Left ventricle myocardium inferior (tissue), 1 donor: Measurements from ENCODE around the gene CCDC136. TPM values are rescaled to one million over a fixed set of nuclear protein-coding genes. Genes with fewer than 3 reads are reported as not detected.
A peak's percentile ranks its signal among the peaks of the same experiment; 100 is the strongest.

Experiments
- DNase-seq: peaks from one replicate; pipeline ENCODE4 v3.0.0-alpha.2; 2020
- H3K27ac ChIP-seq: fragments of 200-600 bp; replicated peaks from 2 replicates; pipeline ENCODE4 v1.8.0; 2021
- H3K27me3 ChIP-seq: fragments of 200-600 bp; 2 replicates; pipeline ENCODE4 v1.8.0; 2021; ENCODE audit warnings: low read depth
- H3K36me3 ChIP-seq: fragments of 200-600 bp; 2 replicates; pipeline ENCODE4 v1.8.0; 2021
- H3K4me1 ChIP-seq: fragments of 200-600 bp; 2 replicates; pipeline ENCODE4 v1.8.0; 2021
- H3K4me3 ChIP-seq: fragments of 200-600 bp; 2 replicates; pipeline ENCODE4 v1.8.0; 2021; ENCODE audit warnings: mild to moderate bottlenecking, moderate library complexity
- H3K9me3 ChIP-seq: fragments of 200-600 bp; replicated peaks from 2 replicates; pipeline ENCODE4 v1.8.0; 2021
- intact Hi-C: fragments of 100-400 bp; cut with micrococcal nuclease; formaldehyde crosslinking; loops from one replicate; pipeline ENCODE4 v1.11.0; 2022
- total RNA-seq: library from RNA; stranded (reverse); fragmentation: NEBNext Ultra II Directional; extraction: Animal tissue kit (Norgen Biotek cat#: 25700); gene quantifications from one replicate; pipeline ENCODE4 v1.2.1, GENCODE V29; 2021
- TF ChIP-seq, protein P1 (sequence below): fragments of 200-600 bp; IDR thresholded peaks from 2 replicates; pipeline ENCODE4 v1.8.0; 2021; ENCODE audit warnings: antibody characterized with exemption, mild to moderate bottlenecking, borderline replicate concordance
- donor health status: DM: no; HTN: yes; CAD: no; lungs with severe emphysema.

CCDC136 gene
- total RNA-seq, 1 donor from 2014 or later = 8.2 TPM

DNA sequence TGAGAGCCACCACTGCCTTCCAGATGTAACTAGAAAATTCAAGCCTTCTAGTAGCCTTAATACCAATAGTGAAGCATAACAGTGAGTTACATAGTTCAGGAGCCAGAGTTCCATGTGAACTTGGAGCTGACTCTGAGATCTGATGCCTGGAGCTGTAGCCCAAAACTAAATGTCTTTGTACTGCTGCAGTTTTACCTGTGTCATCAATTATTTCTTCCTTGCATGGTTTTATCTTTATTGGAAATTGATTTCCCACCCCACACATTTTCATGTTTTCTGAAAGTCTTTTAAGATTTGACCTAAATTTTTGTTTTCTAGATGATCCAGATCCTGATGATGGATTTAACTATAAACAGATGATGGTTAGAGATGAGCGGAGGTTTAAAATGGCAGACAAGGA lies 33.2 kb upstream of the CCDC136 start:
- TF ChIP-seq, protein P1, sequence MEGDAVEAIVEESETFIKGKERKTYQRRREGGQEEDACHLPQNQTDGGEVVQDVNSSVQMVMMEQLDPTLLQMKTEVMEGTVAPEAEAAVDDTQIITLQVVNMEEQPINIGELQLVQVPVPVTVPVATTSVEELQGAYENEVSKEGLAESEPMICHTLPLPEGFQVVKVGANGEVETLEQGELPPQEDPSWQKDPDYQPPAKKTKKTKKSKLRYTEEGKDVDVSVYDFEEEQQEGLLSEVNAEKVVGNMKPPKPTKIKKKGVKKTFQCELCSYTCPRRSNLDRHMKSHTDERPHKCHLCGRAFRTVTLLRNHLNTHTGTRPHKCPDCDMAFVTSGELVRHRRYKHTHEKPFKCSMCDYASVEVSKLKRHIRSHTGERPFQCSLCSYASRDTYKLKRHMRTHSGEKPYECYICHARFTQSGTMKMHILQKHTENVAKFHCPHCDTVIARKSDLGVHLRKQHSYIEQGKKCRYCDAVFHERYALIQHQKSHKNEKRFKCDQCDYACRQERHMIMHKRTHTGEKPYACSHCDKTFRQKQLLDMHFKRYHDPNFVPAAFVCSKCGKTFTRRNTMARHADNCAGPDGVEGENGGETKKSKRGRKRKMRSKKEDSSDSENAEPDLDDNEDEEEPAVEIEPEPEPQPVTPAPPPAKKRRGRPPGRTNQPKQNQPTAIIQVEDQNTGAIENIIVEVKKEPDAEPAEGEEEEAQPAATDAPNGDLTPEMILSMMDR = no peak
- Histone ChIP-seq H3K27ac (no peak overlapping the region), H3K27me3 (no peaks in the 10 kb centered on the region), H3K4me1 (peaks cover 35% of the 10 kb centered on the region), H3K36me3 (peaks cover 64% of the 10 kb centered on the region), H3K4me3 (no peak overlapping the region), H3K9me3 (no peaks in the 10 kb centered on the region)
- no peak for DNase-seq
- intact Hi-C loops = no loop called here

DNA sequence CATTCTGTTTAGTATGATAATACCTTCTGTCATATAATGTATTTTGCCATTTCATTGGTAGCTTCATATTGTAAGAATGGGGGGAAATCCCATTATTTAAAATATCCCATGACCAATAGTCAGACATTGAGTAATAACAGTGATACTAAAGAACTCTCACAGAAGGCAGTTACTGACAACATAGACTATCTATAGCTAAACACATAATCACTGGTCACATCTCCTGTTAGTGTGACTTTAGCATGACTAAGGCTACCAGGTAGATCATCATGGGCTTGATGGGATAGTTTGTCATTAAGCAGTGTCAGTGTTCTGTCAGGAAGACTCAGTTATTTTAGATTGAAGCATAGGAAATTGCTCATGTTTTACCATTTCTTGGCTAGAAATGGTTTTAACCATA lies 32.5 kb upstream of the CCDC136 start:
- no peaks in the 10 kb centered on the region for H3K9me3 ChIP-seq
- H3K27ac ChIP-seq = no peak overlapping the region
- H3K4me1 ChIP-seq = peaks cover 30% of the 10 kb centered on the region
- peaks cover 65% of the 10 kb centered on the region for H3K36me3 ChIP-seq
- H3K4me3 ChIP-seq = no peak overlapping the region
- intact Hi-C loops = no loop called here
- TF ChIP-seq, protein P1 = no peak
- no peak for DNase-seq
- no peaks in the 10 kb centered on the region for H3K27me3 ChIP-seq

DNA sequence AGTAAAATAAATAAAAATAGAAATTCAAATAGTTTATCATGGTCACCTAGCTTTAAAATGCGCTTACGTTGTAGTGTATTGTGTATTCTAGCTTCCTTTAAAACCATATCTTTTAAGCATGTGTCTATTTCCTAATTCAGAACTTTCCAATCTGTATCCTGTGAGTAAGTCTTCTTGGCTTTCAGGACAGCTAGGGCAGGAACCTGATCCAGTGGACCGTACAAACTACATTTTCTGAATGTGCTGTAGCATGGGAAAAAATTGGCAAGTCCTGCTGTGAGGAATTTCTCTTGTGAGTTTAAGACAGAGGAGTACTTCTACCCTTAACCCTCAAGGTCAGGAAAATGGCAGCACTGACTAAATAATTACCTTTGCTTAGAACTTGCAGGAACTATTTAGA lies 28.2 kb upstream of the CCDC136 start:
- Histone ChIP-seq H3K36me3 (peaks cover 85% of the 10 kb centered on the region), H3K27me3 (no peaks in the 10 kb centered on the region), H3K4me1 (peaks cover 16% of the 10 kb centered on the region), H3K9me3 (no peaks in the 10 kb centered on the region), H3K4me3 (no peak overlapping the region), H3K27ac (no peak overlapping the region)
- DNase-seq = no peak
- TF ChIP-seq, protein P1 = no peak
- intact Hi-C loops = no loop called here

- TF ChIP-seq, protein P1 = no peak
- intact Hi-C loops = no loop called here
- peaks cover 87% of the 10 kb centered on the region for H3K36me3 ChIP-seq
These were observed 24.2 kb upstream of the CCDC136 start for GRCh38 chr7:128767475-128768110.

DNA sequence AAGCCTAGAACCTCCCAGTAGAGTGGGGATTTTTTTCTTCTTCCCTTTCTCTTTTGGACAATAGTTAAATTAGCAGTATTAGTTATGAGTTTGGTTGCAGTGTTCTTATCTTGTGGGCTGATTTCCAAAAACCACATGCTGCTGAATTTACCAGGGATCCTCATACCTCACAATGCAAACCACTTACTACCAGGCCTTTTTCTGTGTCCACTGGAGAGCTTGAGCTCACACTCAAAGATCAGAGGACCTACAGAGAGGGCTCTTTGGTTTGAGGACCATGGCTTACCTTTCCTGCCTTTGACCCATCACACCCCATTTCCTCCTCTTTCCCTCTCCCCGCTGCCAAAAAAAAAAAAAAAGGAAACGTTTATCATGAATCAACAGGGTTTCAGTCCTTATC lies 21.5 kb upstream of the CCDC136 start:
- no peak for DNase-seq
- no peaks in the 10 kb centered on the region for H3K27me3 ChIP-seq
- H3K4me1 ChIP-seq = peaks cover 33% of the 10 kb centered on the region
- intact Hi-C loops = no loop called here
- H3K4me3 ChIP-seq = no peak overlapping the region
- peaks cover 64% of the 10 kb centered on the region for H3K36me3 ChIP-seq
- no peaks in the 10 kb centered on the region for H3K9me3 ChIP-seq
- TF ChIP-seq, protein P1 = no peak
- H3K27ac ChIP-seq = peak overlapping the region; percentile 22

More at GRCh38 chr7:128767475-128768110, 24.2 kb upstream of the CCDC136 start:
- Histone ChIP-seq H3K9me3 (no peaks in the 10 kb centered on the region), H3K27ac (peak overlapping the region; percentile 55), H3K4me1 (peaks cover 33% of the 10 kb centered on the region), H3K4me3 (no peak overlapping the region), H3K27me3 (no peaks in the 10 kb centered on the region)
- no peak for DNase-seq
